CMK (cell line): ENCODE data around the gene WDR54.
"Not testable (repeated sequence)": the region's sequence is repeated elsewhere in the genome, so short reads cannot be mapped to it uniquely, and the experiment has no call there.

Source experiments
- DNase-seq: peaks from one replicate; pipeline ENCODE4 v3.0.0-alpha.2; 2010; ENCODE audit warnings: low read depth

WDR54 gene

GRCh38 chr2:74429487-74430451 lies 8.2 kb downstream of the WDR54 start:
- no peak for DNase-seq

GRCh38 chr2:74430502-74430901 lies 9.0 kb downstream of the WDR54 start:
- no peak for DNase-seq

- no peak for DNase-seq
Measured at GRCh38 chr2:74436111-74436805, 14.7 kb downstream of the WDR54 start.

- no peak for DNase-seq
Measured at GRCh38 chr2:74436848-74437695, 15.5 kb downstream of the WDR54 start.

GRCh38 chr2:74438248-74438647 lies 16.7 kb downstream of the WDR54 start:
- DNase-seq = no peak

- no peak for DNase-seq
Measured at GRCh38 chr2:74439373-74439772, 17.8 kb downstream of the WDR54 start.

GRCh38 chr2:74439803-74440377 lies 18.4 kb downstream of the WDR54 start:
- DNase-seq = no peak

- peak; percentile 86 for DNase-seq
Measured at GRCh38 chr2:74440378-74441169, 19.0 kb downstream of the WDR54 start.

GRCh38 chr2:74441170-74441689 lies 19.7 kb downstream of the WDR54 start:
- DNase-seq = no peak

GRCh38 chr2:74441690-74442482 lies 20.4 kb downstream of the WDR54 start, which contains the start of gene RTKN:
Gene RTKN (minus strand): TSS chr2:74441937. CDS start chr2:74441816, 121 bp downstream.
- no peak for DNase-seq

- DNase-seq = not testable (repeated sequence)
Measured at GRCh38 chr2:74442483-74443297, 21.2 kb downstream of the WDR54 start.

- DNase-seq = no peak
Measured at GRCh38 chr2:74444498-74445318, 23.2 kb downstream of the WDR54 start.

- no peak for DNase-seq
Measured at GRCh38 chr2:74447230-74447999, 25.9 kb downstream of the WDR54 start.

- DNase-seq = no peak
Measured at GRCh38 chr2:74448771-74449170, 27.2 kb downstream of the WDR54 start.

- no peak for DNase-seq
Measured at GRCh38 chr2:74450570-74451190, 29.1 kb downstream of the WDR54 start.

GRCh38 chr2:74454654-74455511 lies 33.4 kb downstream of the WDR54 start, which contains the start of gene INO80B:
Gene INO80B (plus strand): TSS chr2:74455087. CDS start chr2:74455117, 30 bp downstream.
- peak; percentile 94 for DNase-seq
